OCI-LY3 (cell line): ENCODE data around the gene UTP15.

Experiments used
- H2AFZ ChIP-seq: fragments of 200-600, 300-600 bp; shearing (Covaris generic); 2 replicates; pipeline ENCODE4 v1.6.0; 2014; ENCODE audit warnings: antibody characterized with exemption, low read depth, low read length
- H3K27ac ChIP-seq: fragments of 200-600, 300-600 bp; sonication (generic); 2 replicates; pipeline ENCODE4 v1.5.1; 2014; ENCODE audit warnings: mild to moderate bottlenecking, low read length, moderate library complexity, mixed read lengths
- H3K27me3 ChIP-seq: fragments of 200-600, 300-600 bp; sonication (generic); 2 replicates; pipeline ENCODE4 v1.6.1; 2014; ENCODE audit warnings: low read depth, low read length, mixed read lengths
- H3K36me3 ChIP-seq: fragments of 200-600, 300-600 bp; sonication (generic); replicated peaks from 2 replicates; pipeline ENCODE3; 2014; ENCODE audit warnings: low read depth, low read length, mixed read lengths
- H3K4me1 ChIP-seq: fragments of 300-600, 200-600 bp; sonication (generic); 2 replicates; pipeline ENCODE4 v1.6.1; 2014; ENCODE audit warnings: low read length, mixed read lengths
- H3K4me2 ChIP-seq: fragments of 200-600, 300-600 bp; sonication (generic); 2 replicates; pipeline ENCODE4 v1.6.1; 2014; ENCODE audit warnings: low read length, mixed read lengths
- H3K4me3 ChIP-seq: fragments of 300-600, 200-600 bp; sonication (generic); 2 replicates; pipeline ENCODE4 v1.5.1; 2014; ENCODE audit warnings: antibody characterized with exemption, mild to moderate bottlenecking, low read length, moderate library complexity
- H3K79me2 ChIP-seq: fragments of 300-600, 200-600 bp; shearing (Covaris generic); 2 replicates; pipeline ENCODE4 v1.6.1; 2014; ENCODE audit warnings: mild to moderate bottlenecking, low read length, mixed read lengths
- H3K9ac ChIP-seq: fragments of 300-600, 200-600 bp; shearing (Covaris generic); 2 replicates; pipeline ENCODE4 v1.6.0; 2014; ENCODE audit warnings: mild to moderate bottlenecking, low read length, moderate library complexity
- H3K9me3 ChIP-seq: fragments of 200-600, 300-600 bp; shearing (Covaris generic); 2 replicates; pipeline ENCODE4 v1.6.1; 2014; ENCODE audit warnings: low read length, mixed read lengths; ENCODE audit not compliant: insufficient read depth
- H4K20me1 ChIP-seq: fragments of 200-600, 300-600 bp; sonication (generic); 2 replicates; pipeline ENCODE4 v1.6.1; 2016; ENCODE audit warnings: low read length, mixed read lengths; ENCODE audit not compliant: insufficient read depth
- CTCF ChIP-seq: fragments of 200-600, 300-600 bp; sonication (generic); IDR thresholded peaks from 2 replicates; pipeline ENCODE4 v1.5.1; 2014; ENCODE audit warnings: antibody characterized with exemption, low read length, low read depth
- EZH2phosphoT487 ChIP-seq: fragments of 200-600 bp; shearing (Covaris generic); IDR thresholded peaks from 2 replicates; pipeline ENCODE4 v1.6.1; 2018; ENCODE audit warnings: antibody characterized with exemption, mixed run types, low read depth

UTP15 gene

GRCh38 chr5:73565139-73565968 lies at the start of gene UTP15, which contains the start of gene ANKRA2:
Gene UTP15 (plus strand): TSS chr5:73565743. CDS start chr5:73567345, 1,602 bp downstream.
Gene ANKRA2 (minus strand): TSS chr5:73565639. CDS start chr5:73562881, 2,758 bp downstream.
- Histone ChIP-seq H3K4me3 (peak within 1 kb of the TSS; percentile 98), H3K27me3 (no peaks in the 10 kb centered on the region), H3K4me2 (peak within 1 kb of the TSS; percentile 91), H3K9me3 (no peaks in the 10 kb centered on the region), H4K20me1 (no peaks in the 10 kb centered on the region), H2AFZ (peak within 1 kb of the TSS; percentile 89), H3K4me1 (peaks cover 18% of the 10 kb centered on the region), H3K9ac (peak within 1 kb of the TSS; percentile 78), H3K36me3 (peaks cover 6% of the 10 kb centered on the region), H3K27ac (peak within 1 kb of the TSS; percentile 53), H3K79me2 (peaks cover 49% of the 10 kb centered on the region)
- TF ChIP-seq EZH2phosphoT487 (no peak), CTCF (no peak)

DNA sequence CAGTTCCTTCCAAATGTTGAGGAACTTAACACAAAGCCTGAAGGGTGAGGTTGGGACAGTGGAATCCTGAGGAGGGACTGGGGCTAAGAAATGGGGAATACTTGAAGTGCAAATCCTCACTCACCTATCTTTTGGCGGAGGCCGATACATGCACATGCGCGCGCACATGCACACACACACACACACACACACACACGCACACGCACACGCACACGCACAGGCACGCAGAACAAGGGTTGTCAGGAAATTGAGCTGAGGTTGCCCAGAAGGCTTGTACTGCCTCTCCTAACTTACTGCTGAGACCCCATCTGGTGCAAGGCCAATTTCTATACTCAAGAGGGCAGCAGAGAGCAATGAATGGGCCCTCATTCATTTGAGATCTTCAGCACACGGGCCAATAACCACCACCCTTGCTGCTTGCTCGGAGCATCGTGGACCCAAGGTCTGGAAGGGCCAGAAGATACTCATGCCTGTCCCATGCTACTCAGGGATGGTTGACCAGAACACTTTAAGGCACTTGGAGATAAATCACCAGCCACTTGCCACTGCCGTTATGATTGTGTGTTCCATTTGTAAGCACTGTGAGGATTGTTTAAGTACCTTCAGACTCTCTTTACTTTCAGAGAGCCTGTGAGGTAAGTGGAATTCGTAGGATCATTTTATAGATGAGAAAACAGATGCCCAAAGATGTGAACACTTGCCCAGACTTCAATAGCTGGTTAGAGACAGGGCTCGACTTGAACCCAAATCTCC lies 45.8 kb upstream of the UTP15 start:
- TF ChIP-seq EZH2phosphoT487 (no peak), CTCF (peak; percentile 73)
- Histone ChIP-seq H3K4me3 (peak overlapping the region; percentile 66), H3K4me2 (peak overlapping the region; percentile 60), H3K79me2 (no peaks in the 10 kb centered on the region), H4K20me1 (no peaks in the 10 kb centered on the region), H3K9ac (peak overlapping the region; percentile 21; the same call in 1 of the 2 replicates), H3K4me1 (peaks cover 15% of the 10 kb centered on the region), H3K27ac (no peak overlapping the region), H3K27me3 (no peaks in the 10 kb centered on the region), H3K36me3 (no peaks in the 10 kb centered on the region), H3K9me3 (no peaks in the 10 kb centered on the region), H2AFZ (peak overlapping the region; percentile 83)

DNA sequence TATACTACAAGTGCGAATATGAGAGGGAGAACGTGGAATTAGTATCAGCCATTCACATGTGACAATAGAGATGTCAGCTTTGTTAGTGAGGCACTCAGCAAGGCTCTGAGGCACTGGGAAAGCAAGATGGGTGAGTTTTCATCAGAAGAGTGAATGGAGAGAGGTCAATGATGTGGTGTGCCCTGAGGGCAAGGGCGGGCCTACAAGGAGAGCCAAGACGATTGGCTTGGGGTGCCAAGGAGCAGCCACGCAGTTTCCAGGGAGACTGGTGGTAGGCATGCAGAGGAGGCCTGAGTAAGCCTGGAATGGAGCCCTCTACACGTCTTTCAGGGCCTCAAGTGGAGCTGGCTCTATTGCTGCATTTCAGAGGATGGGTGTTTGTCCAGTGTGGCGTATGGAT lies 42.6 kb upstream of the UTP15 start:
- TF ChIP-seq CTCF (no peak), EZH2phosphoT487 (no peak)
- Histone ChIP-seq H3K9me3 (no peaks in the 10 kb centered on the region), H3K79me2 (no peaks in the 10 kb centered on the region), H3K4me3 (no peak overlapping the region), H3K27me3 (no peaks in the 10 kb centered on the region), H4K20me1 (no peaks in the 10 kb centered on the region), H3K4me2 (no peak overlapping the region), H3K36me3 (no peaks in the 10 kb centered on the region), H3K27ac (no peak overlapping the region), H3K4me1 (peaks cover 17% of the 10 kb centered on the region), H2AFZ (no peak overlapping the region), H3K9ac (no peak overlapping the region)

DNA sequence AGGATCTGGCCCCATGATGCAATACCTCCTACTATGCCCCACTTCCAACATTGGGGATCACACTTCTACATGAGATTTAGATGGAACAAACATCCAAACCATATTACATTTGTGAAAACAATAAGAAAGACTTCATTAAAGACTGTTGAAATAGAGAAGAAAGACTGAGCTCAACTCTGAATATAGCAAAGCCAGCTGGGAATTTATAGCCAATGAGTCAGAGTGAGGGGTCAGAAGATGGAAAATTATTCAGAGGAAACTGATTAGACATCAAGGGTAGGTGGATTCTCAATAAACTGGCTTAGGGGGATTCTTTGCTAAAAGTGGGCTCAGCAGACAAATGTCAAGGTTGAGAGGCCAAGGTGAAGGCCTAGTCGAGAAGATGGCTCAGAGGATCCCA lies 41.7 kb upstream of the UTP15 start:
- TF ChIP-seq CTCF (no peak), EZH2phosphoT487 (no peak)
- Histone ChIP-seq H3K27ac (no peak overlapping the region), H2AFZ (no peak overlapping the region)

More for the DNA sequence above, 41.7 kb upstream of the UTP15 start:
- Histone ChIP-seq H3K9ac (no peak overlapping the region), H3K9me3 (no peaks in the 10 kb centered on the region), H3K27me3 (no peaks in the 10 kb centered on the region), H3K4me3 (no peak overlapping the region), H3K4me1 (peaks cover 21% of the 10 kb centered on the region), H3K79me2 (no peaks in the 10 kb centered on the region), H3K36me3 (no peaks in the 10 kb centered on the region), H3K4me2 (no peak overlapping the region), H4K20me1 (no peaks in the 10 kb centered on the region)
